Smooth muscle cell of the umbilical artery (primary cell): ENCODE data around the gene NDUFA6. TPM values are rescaled to one million over a fixed set of nuclear protein-coding genes. Genes with fewer than 3 reads are reported as not detected.

ENCODE experiments used
- total RNA-seq: library from RNA; depleted of rRNA; stranded (reverse); fragments of >200 nt; gene quantifications from 2 replicates; pipeline ENCODE4 v1.2.3, GENCODE V29; 2014

The NDUFA6 gene
- total RNA-seq = 28.5 and 54.6 TPM in 2 replicates

GRCh38 chr22:42090596-42091454 lies at the start of gene NDUFA6:
Gene NDUFA6 (minus strand): TSS chr22:42090772. CDS start chr22:42090744, 28 bp downstream.

GRCh38 chr22:42130639-42131431 lies 40.3 kb upstream of the NDUFA6 start, which contains the start of gene CYP2D6:
Gene CYP2D6 (minus strand): TSS chr22:42130810. CDS start chr22:42130791, 19 bp downstream.

GRCh38 chr22:42079319-42080251 lies 11.0 kb downstream of the NDUFA6 start, which contains the start of gene SMDT1:
Gene SMDT1 (plus strand): TSS chr22:42079700. CDS start chr22:42079769, 69 bp downstream.

GRCh38 chr22:42074132-42074811 lies 16.3 kb downstream of the NDUFA6 start, which contains the start of gene PHETA2:
Gene PHETA2 (plus strand): TSS chr22:42074248. CDS start chr22:42077294, 3,046 bp downstream.

GRCh38 chr22:42070517-42071422 lies 19.8 kb downstream of the NDUFA6 start, which contains the start of gene NAGA:
Gene NAGA (minus strand): TSS chr22:42070812. CDS start chr22:42070297, 515 bp downstream.

Other genes with a start within 250 kb of the NDUFA6 start
- not detected in 2 replicates for gene SHISA8, start 175.7 kb downstream of the NDUFA6 start, total RNA-seq
- 0.05 TPM in 1 of 2 replicates, not detected in the other for gene TNFRSF13C, start 164.0 kb downstream of the NDUFA6 start, total RNA-seq
- 1.2 and 7.6 TPM in 2 replicates for gene CENPM, start 143.6 kb downstream of the NDUFA6 start, total RNA-seq
- gene SEPTIN3, start 121.3 kb downstream of the NDUFA6 start, total RNA-seq = 0.28 and 0.30 TPM in 2 replicates
- 0.59 and 0.60 TPM in 2 replicates for gene WBP2NL, start 92.0 kb downstream of the NDUFA6 start, total RNA-seq
- gene NAGA, start 20.0 kb downstream of the NDUFA6 start, total RNA-seq = 42.1 and 45.7 TPM in 2 replicates
- 15.7 and 22.6 TPM in 2 replicates for gene PHETA2, start 16.5 kb downstream of the NDUFA6 start, total RNA-seq
- 2.0 and 2.7 TPM in 2 replicates for gene SMDT1, start 11.1 kb downstream of the NDUFA6 start, total RNA-seq
- gene CYP2D6, start 40.0 kb upstream of the NDUFA6 start, total RNA-seq = 0.30 and 0.42 TPM in 2 replicates
- gene TCF20, start 179.9 kb upstream of the NDUFA6 start, total RNA-seq = 16.6 and 32.8 TPM in 2 replicates